HK-2 (cell line): Measurements from ENCODE around the gene CCNY.
"Not testable (repeated sequence)": the region's sequence is repeated elsewhere in the genome, so short reads cannot be mapped to it uniquely, and the experiment has no call there.

Experiments used
- DNase-seq: peaks from one replicate; pipeline ENCODE4 v3.0.0-alpha.2; 2018; ENCODE audit not compliant: unreplicated experiment

The CCNY gene

GRCh38 chr10:35354257-35354656 lies 17.9 kb downstream of the CCNY start:
- not testable (repeated sequence) for DNase-seq

- no peak for DNase-seq
Measured at GRCh38 chr10:35355971-35356724, 19.8 kb downstream of the CCNY start.

- no peak for DNase-seq
Measured at GRCh38 chr10:35356725-35357092, 20.4 kb downstream of the CCNY start.

GRCh38 chr10:35359056-35359455 lies 22.7 kb downstream of the CCNY start:
- no peak for DNase-seq

GRCh38 chr10:35359873-35360272 lies 23.6 kb downstream of the CCNY start:
- DNase-seq, result no peak

GRCh38 chr10:35362701-35363350 lies 26.5 kb downstream of the CCNY start:
- DNase-seq, result no peak

- DNase-seq, result no peak
Measured at GRCh38 chr10:35363587-35363986, 27.3 kb downstream of the CCNY start.

GRCh38 chr10:35364808-35365207 lies 28.5 kb downstream of the CCNY start:
- DNase-seq, result no peak

GRCh38 chr10:35365994-35366393 lies 29.7 kb downstream of the CCNY start:
- DNase-seq, result no peak

GRCh38 chr10:35367107-35367859 lies 31.0 kb downstream of the CCNY start:
- DNase-seq, result no peak

- DNase-seq, result no peak
Measured at GRCh38 chr10:35367982-35368381, 31.7 kb downstream of the CCNY start.

- DNase-seq, result no peak
Measured at GRCh38 chr10:35368485-35369048, 32.3 kb downstream of the CCNY start.

GRCh38 chr10:35369049-35369611 lies 32.8 kb downstream of the CCNY start:
- DNase-seq, result no peak

GRCh38 chr10:35371731-35372130 lies 35.4 kb downstream of the CCNY start:
- no peak for DNase-seq

- DNase-seq, result no peak
Measured at GRCh38 chr10:35372329-35372728, 36.0 kb downstream of the CCNY start.

- no peak for DNase-seq
Measured at GRCh38 chr10:35375091-35375765, 38.9 kb downstream of the CCNY start.

- DNase-seq, result no peak
Measured at GRCh38 chr10:35377050-35377728, 40.9 kb downstream of the CCNY start.

- no peak for DNase-seq
Measured at GRCh38 chr10:35378541-35379210, 42.4 kb downstream of the CCNY start.

- DNase-seq, result no peak
Measured at GRCh38 chr10:35379226-35380137, 43.2 kb downstream of the CCNY start.
